ENCODE data around the gene PET100. TPM values are rescaled to one million over a fixed set of nuclear protein-coding genes. Genes with fewer than 3 reads are reported as not detected.

Gene PET100
- polyA plus RNA-seq, 1 donor (not counting 4 experiments of a cell fraction or from before 2014, with no cell fraction given) = 85.8 TPM

DNA sequence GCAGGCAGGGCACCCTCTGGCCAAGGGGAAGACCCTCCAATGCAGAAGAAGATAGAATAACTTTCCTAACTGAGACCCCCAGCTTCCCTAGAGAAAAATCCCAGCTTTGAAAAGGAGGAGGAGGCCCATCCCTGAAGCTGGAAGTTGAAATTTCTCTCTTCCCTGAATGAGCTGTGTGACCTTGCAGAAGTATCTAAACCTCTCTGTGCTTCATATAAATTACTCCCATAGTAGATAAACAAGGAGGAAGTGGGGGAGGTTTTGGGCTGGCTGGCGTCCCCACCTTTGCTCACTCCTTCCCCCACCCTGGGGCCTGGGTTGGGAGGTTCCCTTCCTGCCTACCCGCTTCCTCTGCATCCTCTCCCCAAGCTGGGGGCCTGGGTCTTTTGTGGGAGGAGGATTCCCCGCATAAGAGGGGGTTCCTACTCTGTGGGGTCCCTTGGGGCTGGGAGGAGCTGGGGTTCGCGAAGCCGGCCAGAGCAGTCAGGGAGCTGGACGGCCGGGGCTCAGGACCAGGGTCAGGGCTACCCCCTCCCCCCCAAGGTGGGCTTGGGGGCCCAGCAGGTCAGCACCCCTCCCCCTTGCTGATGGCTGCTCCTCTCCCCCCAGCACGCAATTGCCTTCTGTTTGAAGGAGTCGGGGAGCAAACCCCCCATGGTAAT is 22.2 kb upstream of the PET100 start:
- dilution Hi-C loops (cut with MboI; ENCODE audit: extremely low pct_ligation_motif_present, low sequenced_read_pairs) = no loop called here
- TF ChIP-seq, protein P1, sequence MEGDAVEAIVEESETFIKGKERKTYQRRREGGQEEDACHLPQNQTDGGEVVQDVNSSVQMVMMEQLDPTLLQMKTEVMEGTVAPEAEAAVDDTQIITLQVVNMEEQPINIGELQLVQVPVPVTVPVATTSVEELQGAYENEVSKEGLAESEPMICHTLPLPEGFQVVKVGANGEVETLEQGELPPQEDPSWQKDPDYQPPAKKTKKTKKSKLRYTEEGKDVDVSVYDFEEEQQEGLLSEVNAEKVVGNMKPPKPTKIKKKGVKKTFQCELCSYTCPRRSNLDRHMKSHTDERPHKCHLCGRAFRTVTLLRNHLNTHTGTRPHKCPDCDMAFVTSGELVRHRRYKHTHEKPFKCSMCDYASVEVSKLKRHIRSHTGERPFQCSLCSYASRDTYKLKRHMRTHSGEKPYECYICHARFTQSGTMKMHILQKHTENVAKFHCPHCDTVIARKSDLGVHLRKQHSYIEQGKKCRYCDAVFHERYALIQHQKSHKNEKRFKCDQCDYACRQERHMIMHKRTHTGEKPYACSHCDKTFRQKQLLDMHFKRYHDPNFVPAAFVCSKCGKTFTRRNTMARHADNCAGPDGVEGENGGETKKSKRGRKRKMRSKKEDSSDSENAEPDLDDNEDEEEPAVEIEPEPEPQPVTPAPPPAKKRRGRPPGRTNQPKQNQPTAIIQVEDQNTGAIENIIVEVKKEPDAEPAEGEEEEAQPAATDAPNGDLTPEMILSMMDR (optimal IDR thresholded peaks at IDR 0.05 in 1 of 3, IDR thresholded peaks at IDR 0.05 in 1 of 3, conservative IDR thresholded peaks at IDR 0.05 in 1 of 3; ENCODE audit: extremely low read depth in 1 of 3, insufficient read depth in 2 of 3, low read length in 3 of 3) = no peak
- DNase-seq (ENCODE audit: low read depth, low spot score) (no peak), FAIRE-seq (no peak)
- Histone ChIP-seq H3K4me1 (ENCODE audit: control insufficient read depth, extremely low read depth, insufficient read depth, low read length) (peaks cover under 1% of the 10 kb centered on the region), H3K79me2 (ENCODE audit: control insufficient read depth, insufficient read depth, low read length) (no peaks in the 10 kb centered on the region), H3K4me3 (ENCODE audit: control insufficient read depth in 2 of 3, extremely low read depth in 1 of 3, insufficient read depth in 2 of 3, low read depth in 1 of 3, low read length in 3 of 3) (no peak overlapping the region), H3K9me3 (ENCODE audit: control insufficient read depth, low read depth, low read length) (no peaks in the 10 kb centered on the region), H4K20me1 (ENCODE audit: control insufficient read depth, extremely low read depth, insufficient read depth, low read length) (no peaks in the 10 kb centered on the region), H3K9me1 (ENCODE audit: control insufficient read depth, extremely low read depth, insufficient read depth, low read length) (no peaks in the 10 kb centered on the region), H3K9ac (ENCODE audit: control insufficient read depth, extremely low read depth, insufficient read depth, low read length) (no peak overlapping the region), H3K4me2 (ENCODE audit: control insufficient read depth, extremely low read depth, insufficient read depth, low read depth, low read length) (no peak overlapping the region), H2AFZ (ENCODE audit: control insufficient read depth, low read length) (no peak overlapping the region), H3K27ac (ENCODE audit: control insufficient read depth, insufficient read depth, low read length) (no peak overlapping the region), H3K27me3 (ENCODE audit: control insufficient read depth, extremely low read depth, insufficient read depth, low read length) (no peaks in the 10 kb centered on the region), H3K36me3 (ENCODE audit: control insufficient read depth in 2 of 2, extremely low read depth in 1 of 2, insufficient read depth in 2 of 2, low read length in 2 of 2) (peaks cover 10 to 14% of the 10 kb centered on the region in 2 experiments)

DNA sequence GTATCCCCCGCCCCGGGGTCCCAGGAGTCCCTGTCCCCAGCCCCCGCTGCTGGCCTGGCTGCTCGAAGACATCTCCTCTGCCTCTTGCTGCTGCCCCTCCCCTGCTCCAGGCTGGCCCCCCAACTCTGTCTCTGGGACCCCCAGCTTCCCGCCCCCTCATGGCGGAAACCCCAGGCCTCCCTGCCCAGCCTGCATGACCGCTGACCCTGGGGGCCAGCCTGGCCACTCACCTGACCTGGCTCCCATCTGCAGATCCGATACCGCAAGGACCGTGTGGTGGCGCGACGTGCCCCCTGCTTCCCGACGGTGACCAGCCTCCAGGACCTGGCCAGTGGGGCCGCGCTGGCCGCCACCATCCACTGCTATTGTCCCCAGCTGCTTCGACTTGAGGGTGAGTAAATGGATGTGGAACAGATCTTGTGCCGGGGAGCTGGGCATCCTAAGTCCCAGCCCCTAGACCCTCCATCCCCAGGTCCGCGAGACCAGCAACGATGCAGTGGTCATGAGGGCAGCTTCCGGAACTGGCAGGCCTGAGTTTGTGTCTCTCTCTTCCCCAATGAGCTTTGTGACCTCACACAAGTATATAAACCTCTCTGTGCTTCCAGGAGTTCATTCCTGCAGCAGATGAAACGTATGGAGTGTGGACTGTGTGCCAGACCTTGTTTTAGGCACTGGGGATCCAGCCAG is 21.6 kb upstream of the PET100 start:
- TF ChIP-seq, protein P1 (optimal IDR thresholded peaks at IDR 0.05 in 1 of 3, IDR thresholded peaks at IDR 0.05 in 1 of 3, conservative IDR thresholded peaks at IDR 0.05 in 1 of 3; ENCODE audit: extremely low read depth in 1 of 3, insufficient read depth in 2 of 3, low read length in 3 of 3) = no peak
- no peak for TF ChIP-seq EZH2 (IDR thresholded peaks at IDR 0.05; ENCODE audit: low read length)
- peaks cover 13 to 14% of the 10 kb centered on the region in 2 experiments for H3K36me3 ChIP-seq (ENCODE audit: control insufficient read depth in 2 of 2, extremely low read depth in 1 of 2, insufficient read depth in 2 of 2, low read length in 2 of 2)

More for the DNA sequence above, 21.6 kb upstream of the PET100 start:
- Histone ChIP-seq H3K4me3 (ENCODE audit: control insufficient read depth in 2 of 3, extremely low read depth in 1 of 3, insufficient read depth in 2 of 3, low read depth in 1 of 3, low read length in 3 of 3) (no peak overlapping the region), H2AFZ (ENCODE audit: control insufficient read depth, low read length) (no peak overlapping the region), H3K9me1 (ENCODE audit: control insufficient read depth, extremely low read depth, insufficient read depth, low read length) (no peaks in the 10 kb centered on the region), H3K27ac (ENCODE audit: control insufficient read depth, insufficient read depth, low read length) (no peak overlapping the region), H3K4me1 (ENCODE audit: control insufficient read depth, extremely low read depth, insufficient read depth, low read length) (no peaks in the 10 kb centered on the region), H4K20me1 (ENCODE audit: control insufficient read depth, extremely low read depth, insufficient read depth, low read length) (no peaks in the 10 kb centered on the region), H3K9me3 (ENCODE audit: control insufficient read depth, low read depth, low read length) (no peaks in the 10 kb centered on the region), H3K9ac (ENCODE audit: control insufficient read depth, extremely low read depth, insufficient read depth, low read length) (no peak overlapping the region), H3K79me2 (ENCODE audit: control insufficient read depth, insufficient read depth, low read length) (no peaks in the 10 kb centered on the region), H3K27me3 (ENCODE audit: control insufficient read depth, extremely low read depth, insufficient read depth, low read length) (no peaks in the 10 kb centered on the region), H3K4me2 (ENCODE audit: control insufficient read depth, extremely low read depth, insufficient read depth, low read depth, low read length) (no peak overlapping the region)
- no peak for DNase-seq (ENCODE audit: low read depth, low spot score)
- dilution Hi-C loops (cut with MboI; ENCODE audit: extremely low pct_ligation_motif_present, low sequenced_read_pairs) = no loop called here
- FAIRE-seq = no peak
